Stimulated activated CD4-positive, alpha-beta T cell treated with anti-CD3 and anti-CD28 coated beads, Interleukin-4, amount 100 ng/mL, for 4 hours (primary cell): Measurements from ENCODE around the gene UBAP2L.
"Not testable (repeated sequence)": the region's sequence is repeated elsewhere in the genome, so short reads cannot be mapped to it uniquely, and the experiment has no call there.

Experiments used
- DNase-seq, 2 experiments: peaks; one replicate each; pipeline ENCODE4 v3.0.0-alpha.2; 2020

The UBAP2L gene

DNA sequence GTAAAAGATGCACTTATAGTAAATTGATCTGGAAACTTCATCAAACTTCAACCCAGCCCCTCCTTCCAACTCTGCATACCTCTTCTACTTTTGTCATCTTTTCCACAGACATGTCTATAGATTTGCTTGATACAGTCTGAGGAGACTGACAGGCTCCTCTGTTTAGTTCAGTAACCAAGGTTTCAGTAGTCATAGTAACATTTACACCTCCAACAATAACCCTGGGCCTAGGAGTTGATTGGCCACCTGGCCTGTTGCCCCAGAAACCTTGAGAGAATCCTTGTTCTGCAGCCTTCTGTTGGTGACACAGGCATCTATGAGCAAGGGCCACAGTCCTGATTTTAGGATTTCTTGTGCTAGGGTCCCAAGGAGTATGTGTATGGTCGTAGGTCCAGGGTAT lies 14.6 kb upstream of the UBAP2L start, which contains the start of gene CFAP141:
TSS of gene CFAP141 (minus strand) at position 138 of the 400 bp plus-strand sequence. CDS start at position 112, 26 bp downstream.
- no peak for DNase-seq

GRCh38 chr1:154207262-154207661 lies 13.5 kb upstream of the UBAP2L start:
- DNase-seq = no peak

DNA sequence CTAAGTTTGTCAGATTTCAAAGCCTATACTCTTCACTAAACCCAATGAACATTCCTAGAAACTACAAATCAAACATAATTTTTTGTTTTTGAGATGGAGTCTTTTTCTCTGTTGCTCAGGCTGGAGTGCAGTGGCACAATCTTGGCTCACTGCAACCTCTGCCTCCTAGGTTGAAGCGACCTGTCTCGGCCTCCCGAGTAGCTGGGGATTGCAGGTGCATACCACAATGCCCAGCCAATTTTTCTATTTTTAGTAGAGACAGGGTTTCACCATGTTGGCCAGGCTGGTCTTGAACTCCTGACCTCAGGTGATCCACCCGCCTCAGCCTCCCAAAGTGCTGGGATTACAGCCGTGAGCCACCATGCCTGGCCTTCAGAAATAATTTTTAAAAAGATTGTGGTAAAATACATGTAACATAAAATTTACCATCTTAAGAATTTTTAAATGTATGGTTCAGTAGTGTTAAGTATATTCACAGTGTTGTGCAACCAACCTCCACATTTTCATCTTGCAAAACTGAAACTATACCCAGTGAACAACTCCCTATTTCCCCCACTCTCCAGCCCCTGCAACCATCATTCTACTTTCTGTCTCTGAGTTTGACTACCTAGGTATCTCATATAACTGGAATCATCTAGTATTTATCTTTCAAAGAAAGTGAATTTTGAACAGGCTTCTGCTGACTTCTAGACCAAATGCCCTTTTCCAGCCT lies 11.9 kb upstream of the UBAP2L start:
- DNase-seq = no peak

GRCh38 chr1:154212083-154212482 lies 8.7 kb upstream of the UBAP2L start:
- DNase-seq = no peak

- DNase-seq = no peak
These were observed 7.5 kb upstream of the UBAP2L start for GRCh38 chr1:154213274-154213673.

DNA sequence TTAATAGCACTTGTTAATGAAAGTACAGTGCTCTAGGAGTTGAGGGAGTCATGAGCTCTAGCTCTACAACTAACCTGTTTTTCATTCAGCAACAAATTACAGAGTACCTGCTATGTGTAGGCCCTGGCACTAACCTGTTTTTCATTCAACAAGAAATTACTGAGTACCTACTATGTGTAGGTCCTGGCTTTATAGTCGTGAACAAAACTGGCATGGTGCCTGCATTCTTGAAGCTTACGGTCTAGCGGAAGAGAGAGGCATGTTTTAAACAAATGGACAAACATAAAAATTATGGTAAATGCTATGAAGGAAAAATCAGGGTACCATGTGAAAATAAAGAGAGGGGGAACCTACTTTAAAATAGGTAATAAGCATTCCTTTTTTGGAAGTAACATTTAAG lies 2.2 kb upstream of the UBAP2L start:
- DNase-seq = no peak

DNA sequence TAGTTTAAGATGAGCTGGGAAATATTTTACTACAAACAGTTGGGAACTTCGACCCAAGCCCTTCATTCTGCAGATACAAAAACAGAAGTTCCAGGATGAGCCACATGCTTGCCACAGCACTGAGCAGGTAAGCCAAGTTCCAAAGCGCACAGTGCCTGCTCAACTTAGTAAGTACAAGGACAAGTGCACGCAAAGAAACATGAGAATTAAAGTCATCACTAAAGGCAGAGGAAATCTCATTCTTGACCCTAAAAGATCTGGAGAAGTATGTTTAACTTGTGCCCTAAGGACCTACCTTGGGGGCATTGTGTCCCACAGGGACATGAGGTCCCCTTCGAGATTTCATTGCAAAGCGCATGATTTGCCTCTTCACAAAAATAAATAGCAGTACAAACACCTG lies 1.2 kb upstream of the UBAP2L start:
- DNase-seq = no peak

DNA sequence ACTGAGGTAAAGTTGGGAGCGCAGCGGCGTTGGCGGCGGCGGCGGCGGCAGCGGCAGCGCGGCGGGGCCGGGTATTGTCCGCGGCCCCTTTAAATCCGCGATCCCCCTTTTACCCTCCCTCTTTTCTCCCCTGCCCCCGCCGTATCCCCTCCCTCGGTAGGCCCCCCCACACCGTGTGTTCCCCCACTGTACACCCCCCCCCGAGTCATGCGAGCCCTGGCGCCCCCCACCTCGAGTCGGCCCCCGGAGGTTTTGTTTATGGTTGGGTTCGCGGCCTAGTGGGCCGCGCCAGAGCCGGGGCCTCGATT lies 169 bp downstream of the UBAP2L start:
- no peak for DNase-seq

GRCh38 chr1:154221278-154222001 lies 685 bp downstream of the UBAP2L start:
- peak; percentile 63 to 82 for DNase-seq

- no peak for DNase-seq
These were observed 1.8 kb downstream of the UBAP2L start for GRCh38 chr1:154222518-154222917.

DNA sequence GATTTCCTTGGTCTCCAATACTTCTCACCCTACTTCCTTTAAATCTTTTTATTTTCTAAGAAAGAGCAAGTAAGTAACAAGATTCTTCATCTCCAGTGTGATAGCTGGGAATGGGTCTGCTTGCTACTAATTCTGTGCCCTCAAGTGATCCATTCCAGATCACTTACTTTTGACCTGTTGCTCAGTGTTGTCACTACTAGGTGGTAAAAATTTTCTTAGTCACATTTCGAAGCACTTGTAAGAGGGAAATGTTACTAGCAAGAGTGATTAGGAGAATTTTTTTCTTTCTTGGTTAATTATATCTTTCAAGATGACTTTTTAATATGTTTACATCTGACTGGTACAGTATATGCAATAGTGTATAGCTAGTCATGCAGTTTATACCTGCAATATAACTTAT lies 2.2 kb downstream of the UBAP2L start:
- DNase-seq = no peak

GRCh38 chr1:154223621-154224020 lies 2.9 kb downstream of the UBAP2L start:
- DNase-seq = no peak

GRCh38 chr1:154225370-154225769 lies 4.6 kb downstream of the UBAP2L start:
- no peak for DNase-seq

GRCh38 chr1:154231112-154231511 lies 10.4 kb downstream of the UBAP2L start:
- DNase-seq = not testable (repeated sequence)

DNA sequence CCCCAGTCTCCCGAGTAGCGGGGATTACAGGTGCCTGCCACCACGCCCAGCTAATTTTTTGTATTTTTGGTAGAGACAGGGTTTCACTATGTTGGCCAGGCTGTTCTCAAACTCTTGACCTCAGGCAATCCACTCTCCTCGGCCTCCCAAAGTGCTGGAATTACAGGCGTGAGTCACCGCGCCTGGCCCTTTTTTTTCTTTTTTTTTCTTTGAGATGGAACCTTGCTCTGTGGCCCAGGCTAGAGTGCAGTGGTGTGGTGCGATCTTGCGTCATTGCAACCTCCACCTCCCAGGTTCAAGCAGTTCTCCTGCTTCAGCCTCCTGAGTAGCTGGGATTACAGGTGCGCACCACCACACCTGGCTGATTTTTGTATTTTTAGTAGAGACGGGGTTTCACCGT lies 12.4 kb downstream of the UBAP2L start:
- not testable (repeated sequence) for DNase-seq

DNA sequence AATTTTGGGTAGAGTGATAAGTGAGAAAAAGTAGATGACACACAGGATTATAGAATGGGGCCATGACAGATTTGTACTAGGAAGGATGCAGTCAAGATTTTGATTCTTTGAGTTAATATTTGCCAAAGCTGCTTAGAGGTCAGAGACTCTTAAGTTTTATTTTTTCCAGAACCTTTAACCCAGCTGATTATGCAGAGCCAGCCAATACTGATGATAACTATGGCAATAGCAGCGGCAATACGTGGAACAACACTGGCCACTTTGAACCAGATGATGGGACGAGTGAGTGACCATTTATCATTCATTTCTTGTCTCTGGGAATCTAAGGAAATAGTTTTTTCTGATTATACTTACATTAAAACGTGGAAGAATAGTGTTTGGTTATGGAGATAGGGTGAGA lies 16.1 kb downstream of the UBAP2L start:
- no peak for DNase-seq

- no peak for DNase-seq
These were observed 16.7 kb downstream of the UBAP2L start for GRCh38 chr1:154237435-154237834.

GRCh38 chr1:154237880-154238506 lies 17.2 kb downstream of the UBAP2L start:
- no peak for DNase-seq

DNA sequence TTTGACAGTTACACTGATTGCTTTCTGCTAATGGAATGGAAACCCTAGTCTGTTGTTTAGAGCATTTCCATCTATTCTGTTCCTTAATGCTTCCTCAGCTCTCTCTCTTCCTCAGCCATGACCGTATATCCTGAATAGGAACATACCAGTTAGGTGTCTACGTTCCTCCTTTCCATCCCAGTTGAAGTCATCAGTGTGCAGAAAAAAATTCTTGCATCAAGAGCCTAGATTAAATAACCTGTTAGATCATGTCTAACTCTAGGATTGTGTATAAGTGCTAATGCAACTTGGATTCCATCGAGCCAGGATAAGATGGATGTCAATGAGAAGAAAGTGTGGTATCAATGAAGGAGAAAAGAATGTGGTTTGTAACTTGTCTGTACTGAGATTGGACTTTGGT lies 18.7 kb downstream of the UBAP2L start:
- DNase-seq = no peak

- no peak for DNase-seq
These were observed 19.6 kb downstream of the UBAP2L start for GRCh38 chr1:154240294-154240833.

GRCh38 chr1:154241703-154242351 lies 21.1 kb downstream of the UBAP2L start:
- no peak for DNase-seq

GRCh38 chr1:154253671-154254070 lies 32.9 kb downstream of the UBAP2L start:
- DNase-seq = no peak

DNA sequence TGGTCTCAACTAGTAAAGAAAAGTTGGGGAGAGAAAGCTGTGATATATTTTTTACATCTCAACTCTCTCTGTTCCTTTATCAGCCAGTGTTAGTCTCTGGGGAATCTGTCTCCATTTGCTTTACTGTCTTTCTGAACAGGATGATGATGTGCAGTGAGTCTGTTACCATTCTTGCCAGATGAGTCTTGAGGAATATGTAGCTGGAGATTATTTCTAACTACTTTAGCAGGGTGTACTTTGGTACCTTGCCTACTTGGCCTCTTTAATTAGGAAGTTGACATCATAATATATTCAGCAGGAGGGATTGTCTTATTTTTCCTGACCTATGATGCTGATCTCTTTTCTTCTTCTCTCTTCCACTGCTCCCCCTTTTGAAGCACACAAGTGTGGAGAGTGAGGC lies 35.9 kb downstream of the UBAP2L start:
- DNase-seq = no peak
